ENCODE measurements around the gene ESPNL. TPM values are rescaled to one million over a fixed set of nuclear protein-coding genes. Genes with fewer than 3 reads are reported as not detected.

The ESPNL gene
- polyA plus RNA-seq, 1 donor (not counting 4 experiments of a cell fraction or from before 2014, with no cell fraction given): 0.16 TPM

GRCh38 chr2:238135601-238136150 is 35.5 kb downstream of the ESPNL start:
- Histone ChIP-seq H3K27me3 (ENCODE audit: control insufficient read depth, extremely low read depth, insufficient read depth, low read length) (no peaks in the 10 kb centered on the region), H3K9me1 (ENCODE audit: control insufficient read depth, extremely low read depth, insufficient read depth, low read length) (no peaks in the 10 kb centered on the region), H3K4me1 (ENCODE audit: control insufficient read depth, extremely low read depth, insufficient read depth, low read length) (no peaks in the 10 kb centered on the region), H3K36me3 (ENCODE audit: control insufficient read depth in 2 of 2, extremely low read depth in 1 of 2, insufficient read depth in 2 of 2, low read length in 2 of 2) (no peaks in the 10 kb centered on the region), H3K9ac (ENCODE audit: control insufficient read depth, extremely low read depth, insufficient read depth, low read length) (no peak overlapping the region), H3K9me3 (ENCODE audit: control insufficient read depth, low read depth, low read length) (no peaks in the 10 kb centered on the region), H3K79me2 (ENCODE audit: control insufficient read depth, insufficient read depth, low read length) (no peaks in the 10 kb centered on the region), H2AFZ (ENCODE audit: control insufficient read depth, low read length) (no peak overlapping the region), H3K4me2 (ENCODE audit: control insufficient read depth, extremely low read depth, insufficient read depth, low read depth, low read length) (no peak overlapping the region), H4K20me1 (ENCODE audit: control insufficient read depth, extremely low read depth, insufficient read depth, low read length) (no peaks in the 10 kb centered on the region), H3K27ac (ENCODE audit: control insufficient read depth, insufficient read depth, low read length) (no peak overlapping the region), H3K4me3 (ENCODE audit: control insufficient read depth in 2 of 3, extremely low read depth in 1 of 3, insufficient read depth in 2 of 3, low read depth in 1 of 3, low read length in 3 of 3) (no peak overlapping the region)
- dilution Hi-C loops (cut with MboI; ENCODE audit: extremely low pct_ligation_motif_present, low sequenced_read_pairs): no loop called here
- FAIRE-seq (no peak), DNase-seq (ENCODE audit: low read depth, low spot score) (no peak)
- TF ChIP-seq CTCF (optimal IDR thresholded peaks at IDR 0.05 in 1 of 3, IDR thresholded peaks at IDR 0.05 in 1 of 3, conservative IDR thresholded peaks at IDR 0.05 in 1 of 3; ENCODE audit: extremely low read depth in 1 of 3, insufficient read depth in 2 of 3, low read length in 3 of 3) (no peak), EZH2 (IDR thresholded peaks at IDR 0.05; ENCODE audit: low read length) (no peak)

- DNase-seq (ENCODE audit: low read depth, low spot score) (no peak), FAIRE-seq (no peak)
- Histone ChIP-seq H3K9me3 (ENCODE audit: control insufficient read depth, low read depth, low read length) (no peaks in the 10 kb centered on the region), H3K79me2 (ENCODE audit: control insufficient read depth, insufficient read depth, low read length) (no peaks in the 10 kb centered on the region), H3K9ac (ENCODE audit: control insufficient read depth, extremely low read depth, insufficient read depth, low read length) (no peak overlapping the region), H4K20me1 (ENCODE audit: control insufficient read depth, extremely low read depth, insufficient read depth, low read length) (no peaks in the 10 kb centered on the region), H3K27me3 (ENCODE audit: control insufficient read depth, extremely low read depth, insufficient read depth, low read length) (no peaks in the 10 kb centered on the region), H3K4me1 (ENCODE audit: control insufficient read depth, extremely low read depth, insufficient read depth, low read length) (peaks cover 9% of the 10 kb centered on the region), H3K9me1 (ENCODE audit: control insufficient read depth, extremely low read depth, insufficient read depth, low read length) (no peaks in the 10 kb centered on the region), H3K4me2 (ENCODE audit: control insufficient read depth, extremely low read depth, insufficient read depth, low read depth, low read length) (no peak overlapping the region), H3K36me3 (ENCODE audit: control insufficient read depth in 2 of 2, extremely low read depth in 1 of 2, insufficient read depth in 2 of 2, low read length in 2 of 2) (no peaks in the 10 kb centered on the region), H3K4me3 (ENCODE audit: control insufficient read depth in 2 of 3, extremely low read depth in 1 of 3, insufficient read depth in 2 of 3, low read depth in 1 of 3, low read length in 3 of 3) (no peak overlapping the region), H2AFZ (ENCODE audit: control insufficient read depth, low read length) (no peak overlapping the region), H3K27ac (ENCODE audit: control insufficient read depth, insufficient read depth, low read length) (no peak overlapping the region)
- dilution Hi-C loops (cut with MboI; ENCODE audit: extremely low pct_ligation_motif_present, low sequenced_read_pairs): no loop called here
- TF ChIP-seq CTCF (optimal IDR thresholded peaks at IDR 0.05 in 1 of 3, IDR thresholded peaks at IDR 0.05 in 1 of 3, conservative IDR thresholded peaks at IDR 0.05 in 1 of 3; ENCODE audit: extremely low read depth in 1 of 3, insufficient read depth in 2 of 3, low read length in 3 of 3) (no peak), EZH2 (IDR thresholded peaks at IDR 0.05; ENCODE audit: low read length) (no peak)
Measured at GRCh38 chr2:238136820-238137537, 36.8 kb downstream of the ESPNL start.
